ENCODE measurements around the gene OR2AG1.
A peak's percentile ranks its signal among the peaks of the same experiment; 100 is the strongest.

OR2AG1 gene

DNA sequence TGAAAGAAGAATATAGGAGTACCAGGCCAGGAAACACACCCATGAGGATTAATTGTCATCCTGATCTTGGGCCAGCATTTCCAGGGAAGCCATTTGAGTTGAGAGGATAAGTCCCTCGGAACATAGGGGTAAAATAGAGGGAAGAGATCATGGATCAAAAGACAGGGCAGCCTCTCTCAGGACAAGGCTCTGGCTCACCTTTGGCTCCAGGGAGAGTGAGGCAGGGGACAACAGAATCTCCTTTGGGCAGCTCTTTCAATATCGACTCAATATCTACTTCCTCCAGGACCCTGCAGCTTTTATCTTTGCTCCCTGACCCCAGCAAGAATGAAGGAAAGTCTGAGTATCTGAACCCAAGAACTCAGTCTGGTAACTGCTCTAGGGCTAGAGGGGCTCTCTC is at the start of gene OR2AG1:
TSS of gene OR2AG1 (plus strand) at position 301 of the 400 bp plus-strand sequence. CDS start 2,018 bp downstream, outside the sequence.
- DNase-seq, result no peak
- no peak for ATAC-seq

- DNase-seq, result no peak
- peak; percentile 24 for ATAC-seq
These were observed 49.2 kb upstream of the OR2AG1 start for GRCh38 chr11:6733326-6734275.

DNA sequence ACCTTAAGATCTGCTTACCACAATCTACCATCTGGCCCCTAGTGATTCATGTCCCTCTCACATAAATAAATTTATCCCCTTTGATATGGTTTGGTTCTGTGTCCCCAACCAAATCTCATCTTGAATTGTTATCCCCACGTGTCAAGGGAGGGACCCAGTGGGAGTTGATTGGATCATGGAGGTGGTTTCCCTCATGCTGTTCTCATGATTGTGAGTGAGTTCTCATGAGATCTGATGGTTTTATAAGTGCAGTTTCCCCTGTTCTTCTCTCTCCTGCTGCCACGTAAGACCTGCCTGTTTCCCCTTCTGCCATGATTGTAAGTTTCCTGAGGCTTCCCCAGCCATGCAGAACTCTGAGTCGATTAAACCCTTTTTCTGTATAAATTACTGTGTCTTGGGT is 48.2 kb upstream of the OR2AG1 start:
- peak; percentile 41 for ATAC-seq
- no peak for DNase-seq

DNA sequence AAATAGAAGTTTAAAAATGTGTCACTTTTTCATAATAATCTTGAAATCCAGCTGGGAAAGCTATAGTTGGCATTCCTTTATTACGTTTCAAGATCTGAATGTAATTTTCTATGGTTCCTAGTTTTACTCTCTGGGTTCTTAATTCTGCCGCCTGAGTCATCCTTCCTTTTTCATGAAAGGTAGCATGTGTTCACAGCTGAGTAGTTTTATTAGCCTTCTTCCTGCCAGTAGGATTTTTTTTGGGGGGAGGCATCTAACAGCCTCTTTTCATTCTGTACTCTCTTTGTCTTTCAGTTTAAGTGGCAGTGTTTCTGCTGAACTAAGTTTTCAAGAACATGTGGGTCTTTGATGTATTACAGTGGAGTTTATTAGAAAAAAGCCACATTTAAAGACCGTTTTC is 47.5 kb upstream of the OR2AG1 start:
- peak; percentile 24 for ATAC-seq

GRCh38 chr11:6736495-6737121 is 46.2 kb upstream of the OR2AG1 start:
- no peak for DNase-seq
- ATAC-seq, result peak; percentile 65

More for the DNA sequence above, 47.5 kb upstream of the OR2AG1 start:
- no peak for DNase-seq

GRCh38 chr11:6737872-6738466 is 44.9 kb upstream of the OR2AG1 start:
- DNase-seq (peak; percentile 65), ATAC-seq (peak; percentile 38)

DNA sequence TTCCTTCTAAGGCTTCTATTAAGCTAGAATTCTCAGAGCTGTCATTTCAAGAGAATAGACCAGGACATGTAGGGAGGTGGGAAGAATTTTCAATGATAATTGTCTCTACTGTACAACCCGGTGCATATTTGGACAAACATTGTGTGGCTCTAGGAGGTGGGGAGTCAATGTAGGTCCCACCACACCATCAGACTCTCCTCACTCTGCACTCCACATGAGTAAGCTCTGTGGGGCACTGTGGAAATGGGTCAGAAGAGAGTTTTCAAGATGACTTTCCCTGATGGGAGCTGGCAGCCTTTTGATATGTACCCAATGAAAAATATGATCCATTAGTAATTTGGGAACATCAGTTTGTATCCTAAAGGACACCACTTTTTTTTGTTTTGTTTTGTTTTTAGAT is 44.2 kb upstream of the OR2AG1 start:
- DNase-seq (no peak), ATAC-seq (no peak)

DNA sequence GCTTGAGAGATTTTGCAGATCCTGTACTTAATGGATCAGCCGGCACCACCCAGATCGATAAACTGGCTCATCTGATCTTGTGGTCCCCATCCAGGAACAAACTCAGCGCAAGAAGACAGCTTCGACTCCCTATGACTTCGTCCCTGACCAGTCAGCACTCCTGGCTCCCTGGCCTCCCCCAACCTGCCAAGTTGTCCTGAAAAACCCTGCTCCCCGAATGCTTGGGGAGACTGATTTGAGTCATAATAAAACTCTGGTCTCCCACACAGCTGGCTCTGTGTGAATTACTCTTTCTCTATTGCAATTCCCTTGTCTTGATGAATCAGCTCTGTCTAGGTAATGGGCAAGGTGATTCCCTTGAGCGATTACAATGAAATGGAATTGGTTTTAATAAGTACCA is 40.6 kb upstream of the OR2AG1 start:
- DNase-seq (peak; percentile 37), ATAC-seq (no peak)

- DNase-seq (no peak), ATAC-seq (no peak)
These were observed 37.8 kb upstream of the OR2AG1 start for GRCh38 chr11:6745018-6745417.

DNA sequence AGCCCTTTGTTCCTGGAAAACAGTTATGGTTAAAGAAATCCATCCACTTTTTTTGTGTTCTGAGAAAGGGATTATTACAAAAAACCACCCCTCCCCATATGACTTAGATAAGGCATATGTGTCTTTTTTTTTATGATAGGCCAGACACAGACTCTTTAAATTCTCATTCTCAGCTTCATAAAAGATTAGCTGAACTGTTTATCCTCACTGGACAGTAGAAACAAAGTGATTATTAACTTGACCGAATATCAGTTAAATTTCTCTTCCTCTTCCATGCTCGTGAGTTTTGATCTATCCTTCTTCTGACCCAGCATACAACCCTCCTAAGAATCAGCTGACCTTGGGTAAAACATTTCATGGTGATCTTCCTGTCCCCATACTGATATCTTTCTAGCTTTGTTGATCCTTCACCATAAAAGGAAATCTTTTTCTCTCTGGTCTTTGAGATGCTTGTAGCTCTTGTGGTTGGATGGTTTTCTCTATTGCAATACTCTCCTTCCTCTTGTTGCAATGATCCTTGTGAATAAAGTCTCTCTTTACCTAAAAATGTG is 37.3 kb upstream of the OR2AG1 start:
- ATAC-seq (peak; percentile 58), DNase-seq (no peak)

DNA sequence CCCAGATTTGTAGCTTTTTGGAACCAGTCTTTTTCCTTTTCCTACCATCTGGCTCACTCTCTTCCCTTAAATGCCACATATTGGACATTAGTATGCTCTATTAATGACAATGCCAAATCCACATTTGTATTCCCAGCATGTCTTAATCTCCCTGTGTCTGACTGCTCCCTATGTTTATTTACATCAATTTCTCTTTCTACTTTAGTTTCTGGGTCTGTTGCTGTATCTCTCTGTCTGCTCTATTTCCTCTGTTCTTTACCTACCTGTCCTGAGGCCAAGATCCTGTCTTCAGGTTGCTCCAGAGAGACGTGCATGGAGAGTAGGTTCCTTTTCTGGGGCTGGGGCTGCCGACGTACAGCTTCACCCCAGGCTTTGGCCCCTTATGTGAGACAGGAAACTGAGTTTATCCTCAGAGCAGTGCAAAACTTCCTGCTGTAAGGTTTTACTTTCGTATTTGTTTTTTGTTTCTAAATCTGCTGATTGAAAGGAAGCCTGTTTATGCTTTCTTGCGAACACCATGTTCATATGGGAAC is 36.7 kb upstream of the OR2AG1 start:
- DNase-seq, result peak; percentile 41
- peak; percentile 75 for ATAC-seq

GRCh38 chr11:6746626-6747025 is 36.2 kb upstream of the OR2AG1 start:
- ATAC-seq (peak; percentile 15), DNase-seq (no peak)

DNA sequence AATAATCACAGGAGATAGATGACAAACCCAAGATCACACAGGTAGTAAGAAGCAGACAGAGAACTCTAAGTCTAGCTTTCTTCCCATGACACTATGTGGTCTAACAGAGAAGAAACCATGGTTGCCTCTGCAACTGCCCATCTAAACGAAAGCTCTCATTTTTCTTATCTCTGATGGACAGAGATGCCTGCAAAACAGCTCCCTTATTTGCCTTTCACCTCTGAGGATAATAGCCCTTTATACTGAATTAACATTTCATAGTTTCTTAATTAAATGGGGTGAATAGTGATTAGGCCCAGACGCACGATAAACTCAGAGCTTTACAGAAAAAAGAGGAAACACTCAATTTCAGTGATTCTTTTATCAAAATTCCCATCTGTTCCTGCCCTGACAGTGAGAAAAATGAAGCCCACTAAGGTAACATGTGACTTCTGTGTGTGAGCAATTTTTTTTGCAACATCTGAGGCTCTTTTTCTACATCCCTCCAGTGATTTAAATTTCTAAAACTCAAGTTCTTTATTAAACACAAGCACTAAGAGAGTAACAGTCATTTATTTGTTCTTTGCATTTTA is 35.6 kb upstream of the OR2AG1 start:
- ATAC-seq (no peak), DNase-seq (no peak)

- DNase-seq (peak; percentile 45), ATAC-seq (peak; percentile 36)
These were observed 27.4 kb upstream of the OR2AG1 start for GRCh38 chr11:6755303-6755952.

DNA sequence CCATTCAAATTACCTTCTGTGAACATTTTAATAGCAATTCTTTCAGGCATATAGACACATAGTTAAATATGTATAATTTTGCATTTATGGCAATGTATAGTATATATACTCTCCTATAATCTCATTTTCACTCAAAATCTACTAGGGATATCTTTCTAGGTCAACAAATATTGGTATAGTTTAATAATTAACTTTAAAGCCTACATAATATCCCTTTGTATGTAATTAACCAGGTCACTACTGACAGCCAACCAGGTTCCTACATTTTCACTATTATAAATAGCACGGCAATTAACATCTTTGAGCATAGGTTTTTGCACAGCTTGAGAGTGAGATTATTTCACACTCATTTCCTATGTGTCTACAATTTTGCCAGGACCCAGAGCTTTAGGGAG is 26.9 kb upstream of the OR2AG1 start:
- no peak for DNase-seq
- no peak for ATAC-seq

GRCh38 chr11:6757373-6757967 is 25.4 kb upstream of the OR2AG1 start:
- DNase-seq (peak; percentile 63), ATAC-seq (peak; percentile 84)

DNA sequence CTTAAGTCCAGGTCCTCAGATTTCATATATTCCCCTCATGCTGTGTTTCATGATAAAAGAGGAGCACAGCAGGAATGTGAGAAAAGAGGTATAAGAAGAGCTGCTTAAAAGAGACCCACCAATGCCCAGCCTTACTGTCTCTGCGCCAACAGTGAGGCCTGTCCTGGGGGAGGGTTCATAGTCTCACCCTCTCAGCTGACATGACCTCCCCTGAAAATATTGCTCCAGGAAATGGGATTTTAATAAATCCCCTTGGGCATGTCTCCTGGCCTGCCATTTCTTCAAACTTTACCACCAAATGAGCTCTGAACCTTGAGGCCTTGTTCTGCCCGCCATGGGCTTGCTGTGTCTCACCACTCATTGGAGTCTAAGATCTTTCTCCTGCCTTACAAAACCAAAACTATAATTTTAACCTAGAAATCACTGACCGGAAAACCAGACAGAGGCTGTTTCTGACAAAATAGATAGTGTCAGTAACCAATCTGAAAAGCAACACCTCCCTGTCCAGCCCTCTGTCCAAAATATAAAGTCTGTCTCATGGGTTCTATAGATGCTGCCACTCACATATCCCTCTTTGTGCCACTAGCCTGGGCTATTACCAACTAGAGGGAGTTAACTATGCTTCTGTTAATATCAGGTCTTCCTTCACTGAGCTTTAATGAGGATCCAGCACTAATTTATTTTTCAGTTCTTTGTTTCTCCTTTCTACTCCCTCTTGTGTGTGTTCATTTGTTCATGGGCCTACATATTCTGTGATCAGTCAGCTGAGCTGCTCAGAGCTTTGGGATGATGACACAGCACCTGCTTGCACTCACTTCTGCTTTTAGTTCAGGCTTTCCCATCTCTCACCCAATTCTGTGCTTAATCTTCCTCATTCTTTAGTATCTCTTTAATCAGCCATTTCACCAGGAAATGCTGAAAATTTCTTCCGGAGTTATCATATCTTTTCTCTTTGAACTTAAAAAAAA is 10.6 kb upstream of the OR2AG1 start, which contains the start of gene OR2AG2:
TSS of gene OR2AG2 (minus strand) at position 51 of the 968 bp plus-strand sequence. CDS start 3,019 bp downstream, outside the sequence.
- DNase-seq, result no peak

DNA sequence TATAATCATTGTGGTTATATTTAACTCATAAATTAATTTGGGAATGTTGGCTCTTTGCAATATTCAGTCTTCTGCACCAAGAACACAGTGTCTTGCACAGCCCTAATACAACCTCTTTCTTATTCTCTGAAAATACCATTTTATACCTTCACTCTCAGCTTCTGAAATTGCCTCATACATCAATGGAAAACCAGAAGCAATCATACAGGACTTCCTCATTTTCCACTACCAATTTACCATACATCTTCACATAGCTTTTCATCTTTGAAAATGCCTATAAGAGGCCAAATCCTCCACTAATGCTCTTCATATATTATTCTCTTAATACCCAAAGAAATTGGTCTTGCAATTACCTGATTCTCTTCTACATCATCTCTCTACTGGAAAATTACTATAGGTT is 4.3 kb upstream of the OR2AG1 start:
- DNase-seq (no peak), ATAC-seq (no peak)

More for the DNA sequence above, 10.6 kb upstream of the OR2AG1 start, which contains the start of gene OR2AG2:
- ATAC-seq, result no peak

DNA sequence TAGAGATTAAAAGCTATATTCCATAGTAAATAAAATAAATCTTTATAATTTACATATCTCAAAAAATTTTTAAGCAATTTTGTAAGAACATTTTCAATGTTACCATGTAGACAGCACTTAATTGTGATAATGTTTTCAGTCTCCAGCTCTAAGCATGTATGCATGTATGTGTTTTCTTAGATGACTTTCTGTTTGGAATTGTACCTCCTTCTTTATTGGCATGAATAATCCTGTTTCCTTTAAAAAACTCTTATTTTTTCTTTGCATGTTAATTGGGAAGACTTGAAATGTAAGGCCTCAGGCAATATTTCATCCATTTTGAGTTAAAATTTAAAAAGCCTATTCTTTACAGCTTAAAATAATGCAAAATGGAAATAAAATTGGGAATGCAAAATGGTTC is 2.0 kb upstream of the OR2AG1 start:
- no peak for ATAC-seq
- DNase-seq, result no peak

DNA sequence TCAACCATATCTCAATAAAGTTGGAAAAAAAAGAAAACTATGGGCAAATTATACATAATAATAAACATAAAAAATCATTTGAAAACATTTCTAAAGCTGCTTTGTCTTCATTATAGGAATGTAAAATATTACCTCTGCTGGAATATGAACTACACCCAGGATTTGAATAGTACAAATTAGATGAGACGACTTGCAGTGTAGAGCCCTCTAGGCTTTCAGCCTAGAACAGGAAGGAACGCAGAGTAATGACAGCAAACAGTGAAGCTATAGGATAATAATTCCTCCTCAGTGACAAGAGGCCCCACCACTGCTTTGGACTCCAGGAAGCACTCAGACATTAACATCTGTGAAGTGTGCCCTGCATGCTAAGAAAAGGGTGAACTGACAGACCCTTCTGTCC is 7.7 kb downstream of the OR2AG1 start:
- no peak for ATAC-seq
- no peak for DNase-seq
